Neutrophil (primary cell): ENCODE data around the gene FAM114A1.
A peak's percentile ranks its signal among the peaks of the same experiment; 100 is the strongest.
"Not testable (repeated sequence)": the region's sequence is repeated elsewhere in the genome, so short reads cannot be mapped to it uniquely, and the experiment has no call there.

Source experiments
- H3K27ac ChIP-seq: fragments of 200-600 bp; sonication (generic); 2 replicates; pipeline ENCODE4 v1.5.1; 2016; ENCODE audit warnings: mild to moderate bottlenecking, moderate library complexity
- H3K27me3 ChIP-seq: fragments of 200-600 bp; sonication (generic); 2 replicates; pipeline ENCODE4 v1.6.0; 2016; ENCODE audit warnings: mild to moderate bottlenecking
- H3K36me3 ChIP-seq: fragments of 200-600 bp; sonication (generic); 2 replicates; pipeline ENCODE4 v1.5.1; 2017
- H3K4me1 ChIP-seq, 2 experiments: fragments of 200-600 bp in 1 of 2; sonication (generic) in 1 of 2; 1 replicate in 1 of 2; 2 replicates in 1 of 2; pipeline versions ENCODE4 v1.5.1 to v1.6.1; 2013 to 2016; ENCODE audit warnings: low read depth in 1 of 2, low read length in 1 of 2, mild to moderate bottlenecking in 1 of 2, moderate library complexity in 1 of 2; ENCODE audit not compliant: control insufficient read depth in 1 of 2, insufficient read depth in 1 of 2
- H3K4me3 ChIP-seq, 2 experiments: fragments of 200-600 bp in 1 of 2; sonication (generic) in 1 of 2; 1 replicate in 1 of 2; 2 replicates in 1 of 2; pipeline ENCODE4 v1.5.1; 2013 to 2016; ENCODE audit warnings: low read depth in 1 of 2, low read length in 1 of 2, mild to moderate bottlenecking in 1 of 2, moderate library complexity in 1 of 2
- H3K9me3 ChIP-seq: fragments of 200-600 bp; sonication (generic); 2 replicates; pipeline ENCODE4 v1.5.1; 2016
- TF ChIP-seq, protein P1 (sequence below): fragments of 200-600 bp; sonication (generic); IDR thresholded peaks from 2 replicates; pipeline ENCODE4 v1.5.1; 2016; ENCODE audit warnings: antibody characterized with exemption

FAM114A1 gene

DNA sequence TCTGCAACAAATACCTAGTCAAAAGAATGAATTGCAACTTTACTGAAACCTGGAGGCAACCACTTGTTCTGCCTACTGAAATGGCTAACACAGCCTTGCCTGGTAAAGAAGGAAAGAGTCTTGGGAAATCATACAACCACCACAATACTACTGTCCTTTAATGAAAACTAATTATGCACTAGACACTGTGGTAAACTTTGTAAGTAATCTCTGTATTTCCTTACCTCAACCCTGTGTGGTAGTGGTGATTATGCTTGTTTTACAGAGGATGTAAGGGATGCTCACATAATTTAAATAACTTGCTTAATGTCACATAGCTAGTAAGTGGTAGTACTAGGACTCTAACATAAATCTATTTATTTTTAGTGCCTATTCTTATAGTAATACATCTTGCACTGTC, 119.9 kb downstream of the FAM114A1 start:
- TF ChIP-seq, protein P1, sequence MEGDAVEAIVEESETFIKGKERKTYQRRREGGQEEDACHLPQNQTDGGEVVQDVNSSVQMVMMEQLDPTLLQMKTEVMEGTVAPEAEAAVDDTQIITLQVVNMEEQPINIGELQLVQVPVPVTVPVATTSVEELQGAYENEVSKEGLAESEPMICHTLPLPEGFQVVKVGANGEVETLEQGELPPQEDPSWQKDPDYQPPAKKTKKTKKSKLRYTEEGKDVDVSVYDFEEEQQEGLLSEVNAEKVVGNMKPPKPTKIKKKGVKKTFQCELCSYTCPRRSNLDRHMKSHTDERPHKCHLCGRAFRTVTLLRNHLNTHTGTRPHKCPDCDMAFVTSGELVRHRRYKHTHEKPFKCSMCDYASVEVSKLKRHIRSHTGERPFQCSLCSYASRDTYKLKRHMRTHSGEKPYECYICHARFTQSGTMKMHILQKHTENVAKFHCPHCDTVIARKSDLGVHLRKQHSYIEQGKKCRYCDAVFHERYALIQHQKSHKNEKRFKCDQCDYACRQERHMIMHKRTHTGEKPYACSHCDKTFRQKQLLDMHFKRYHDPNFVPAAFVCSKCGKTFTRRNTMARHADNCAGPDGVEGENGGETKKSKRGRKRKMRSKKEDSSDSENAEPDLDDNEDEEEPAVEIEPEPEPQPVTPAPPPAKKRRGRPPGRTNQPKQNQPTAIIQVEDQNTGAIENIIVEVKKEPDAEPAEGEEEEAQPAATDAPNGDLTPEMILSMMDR: no peak
- H3K9me3 ChIP-seq: no peaks in the 10 kb centered on the region
- no peak overlapping the region for H3K4me3 ChIP-seq
- no peaks in the 10 kb centered on the region for H3K36me3 ChIP-seq
- no peaks in the 10 kb centered on the region for H3K27me3 ChIP-seq
- H3K27ac ChIP-seq: no peak overlapping the region
- peaks cover 0 to 13% of the 10 kb centered on the region in 2 experiments for H3K4me1 ChIP-seq

DNA sequence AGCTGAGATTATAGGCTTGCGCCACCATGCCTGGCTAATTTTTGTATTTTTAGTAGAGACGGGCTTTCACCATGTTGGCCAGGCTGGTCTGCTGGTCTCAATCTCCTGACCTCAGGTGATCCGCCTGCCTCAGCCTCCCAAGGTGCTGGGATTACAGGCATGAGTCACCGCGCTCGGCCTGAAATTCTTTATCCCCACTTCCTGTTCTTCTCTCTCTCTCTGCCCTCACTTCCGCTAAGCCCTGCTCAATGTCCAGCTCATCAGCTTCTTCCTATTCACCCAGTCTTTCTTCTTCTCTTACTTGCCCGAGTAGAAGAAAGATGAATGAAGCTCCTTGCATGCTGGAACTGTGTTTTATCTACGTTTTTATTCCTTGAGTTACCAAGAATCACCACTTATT, 120.7 kb downstream of the FAM114A1 start:
- not testable (repeated sequence) for H3K36me3 ChIP-seq, H3K4me3 ChIP-seq, H3K27me3 ChIP-seq, H3K9me3 ChIP-seq
- H3K27ac ChIP-seq: peak overlapping the region; percentile 20
- H3K4me1 ChIP-seq: peaks cover 0 to 13% of the 10 kb centered on the region in 2 experiments

DNA sequence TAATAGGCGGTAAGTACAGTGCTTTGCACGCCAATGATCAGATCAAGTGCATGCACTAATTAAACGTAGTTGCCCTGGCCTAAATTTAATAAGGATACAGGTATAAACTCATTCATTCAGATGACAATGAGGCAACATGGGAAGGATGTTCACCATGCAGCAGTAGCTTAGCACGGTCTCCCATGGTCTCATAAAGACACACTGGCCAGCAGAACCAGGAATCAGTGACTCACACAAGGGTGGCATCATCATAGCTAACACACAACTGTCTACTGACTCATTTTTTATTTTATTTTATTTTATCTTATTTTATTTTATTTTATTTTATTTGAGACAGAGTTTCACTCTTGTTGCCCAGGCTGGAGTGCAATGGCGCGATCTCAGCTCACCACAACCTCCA, 121.9 kb downstream of the FAM114A1 start:
- Histone ChIP-seq H3K9me3 (no peaks in the 10 kb centered on the region), H3K4me1 (peaks cover 0 to 13% of the 10 kb centered on the region in 2 experiments), H3K27me3 (no peaks in the 10 kb centered on the region), H3K4me3 (no peak overlapping the region), H3K27ac (no peak overlapping the region), H3K36me3 (no peaks in the 10 kb centered on the region)
- TF ChIP-seq, protein P1: no peak

DNA sequence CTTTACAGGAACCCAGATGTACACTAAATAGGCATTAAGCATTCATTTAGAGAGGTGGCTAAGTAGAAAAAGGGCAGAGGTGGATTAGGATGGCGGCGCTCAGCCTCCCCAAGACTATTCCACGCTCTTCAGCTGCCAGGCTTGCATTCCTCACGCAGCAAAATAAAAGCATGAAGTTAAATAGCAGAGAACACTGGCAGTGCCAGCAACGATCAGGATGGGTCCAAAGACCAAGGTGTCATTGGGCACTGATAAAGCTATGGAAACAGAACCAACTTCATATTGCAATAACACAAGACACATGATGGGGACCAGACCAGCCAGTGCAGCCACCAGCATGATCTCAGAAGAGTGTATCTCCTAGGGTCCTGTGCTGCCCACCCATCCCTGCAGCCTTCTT, 122.6 kb downstream of the FAM114A1 start:
- TF ChIP-seq, protein P1: no peak

DNA sequence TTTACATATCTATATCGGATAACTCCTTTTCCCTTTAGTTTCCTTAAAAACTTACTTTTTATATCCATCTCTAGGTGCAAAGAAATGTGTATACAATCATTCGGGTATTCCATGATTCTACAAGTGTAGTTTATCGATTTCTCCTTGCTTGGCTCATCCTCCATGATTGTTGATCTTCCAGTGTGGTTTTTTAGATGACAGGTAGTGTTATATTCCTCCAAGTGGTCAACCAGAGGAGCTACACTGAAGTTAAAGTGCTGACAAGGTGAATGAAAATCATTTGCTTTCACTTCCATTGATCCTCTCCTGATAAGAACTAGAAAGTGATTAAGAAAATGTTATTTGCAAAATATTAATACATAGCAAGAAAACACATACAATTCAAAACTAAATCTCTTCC, 126.1 kb downstream of the FAM114A1 start:
- no peak overlapping the region for H3K27ac ChIP-seq
- TF ChIP-seq, protein P1: no peak
- H3K27me3 ChIP-seq: no peaks in the 10 kb centered on the region
- no peaks in the 10 kb centered on the region for H3K9me3 ChIP-seq
- peaks cover 0 to 11% of the 10 kb centered on the region in 2 experiments for H3K4me1 ChIP-seq
- no peaks in the 10 kb centered on the region for H3K36me3 ChIP-seq
- H3K4me3 ChIP-seq: no peak overlapping the region

More for the DNA sequence above, 122.6 kb downstream of the FAM114A1 start:
- no peaks in the 10 kb centered on the region for H3K27me3 ChIP-seq
- H3K4me3 ChIP-seq: no peak overlapping the region
- H3K9me3 ChIP-seq: no peaks in the 10 kb centered on the region
- peaks cover 0 to 11% of the 10 kb centered on the region in 2 experiments for H3K4me1 ChIP-seq
- no peak overlapping the region for H3K27ac ChIP-seq
- H3K36me3 ChIP-seq: no peaks in the 10 kb centered on the region

DNA sequence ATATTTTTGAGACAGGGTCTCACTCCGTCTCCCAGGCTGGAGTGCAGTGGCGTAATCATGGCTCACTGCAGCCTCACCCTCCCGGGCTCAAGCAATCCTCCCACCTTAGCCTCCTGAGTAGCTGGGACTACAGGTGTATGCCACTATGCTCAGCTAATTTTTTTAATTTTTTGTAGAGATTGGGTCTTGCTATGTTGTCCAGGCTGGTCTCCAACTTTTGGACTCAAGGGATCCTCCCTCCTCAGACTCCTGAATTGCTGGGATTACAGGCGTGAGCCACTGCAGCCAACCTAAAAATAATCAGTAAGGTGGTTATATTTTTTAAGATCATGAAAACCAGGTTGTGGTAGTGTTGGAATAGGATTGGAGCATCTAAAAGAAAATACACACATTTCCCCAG, 126.5 kb downstream of the FAM114A1 start:
- TF ChIP-seq, protein P1: no peak
- H3K27ac ChIP-seq: no peak overlapping the region
- no peaks in the 10 kb centered on the region for H3K36me3 ChIP-seq
- no peak overlapping the region for H3K4me3 ChIP-seq
- H3K9me3 ChIP-seq: no peaks in the 10 kb centered on the region
- peaks cover 0 to 11% of the 10 kb centered on the region in 2 experiments for H3K4me1 ChIP-seq
- H3K27me3 ChIP-seq: no peaks in the 10 kb centered on the region
